ENCODE results near the gene LRRC37B. TPM values are rescaled to one million over a fixed set of nuclear protein-coding genes. Genes with fewer than 3 reads are reported as not detected.

LRRC37B gene
- total RNA-seq, 1 experiment from 2014 or later: 8.8 TPM

- RAD21 ChIA-PET (ENCODE audit: low non-redundant PET in 1 of 2, low total read pairs in 2 of 2, uncharacterized antibody in 2 of 2, unreplicated experiment in 2 of 2): no interaction called here
- BruUV-seq (replicated peaks): no TSS peak
- intact Hi-C loops (cut with micrococcal nuclease): no loop called here
Measured at GRCh38 chr17:31997005-31997404, 10.2 kb upstream of the LRRC37B start.

More at GRCh38 chr17:31997005-31997404, 10.2 kb upstream of the LRRC37B start:
- Histone ChIP-seq H3K9ac (ENCODE audit: low read length) (no peak overlapping the region), H3K4me3 (replicated peaks in 1 of 2; ENCODE audit: low read depth in 1 of 2, low read length in 2 of 2) (no peak overlapping the region), H3K27ac (ENCODE audit: low read depth, low read length) (no peak overlapping the region), H3K9me2 (ENCODE audit: insufficient read depth) (no peaks in the 10 kb centered on the region), H3K4me2 (ENCODE audit: low read length) (no peak overlapping the region), H2AFZ (ENCODE audit: low read depth, low read length, poor library complexity, severe bottlenecking) (no peak overlapping the region), H3K36me3 (ENCODE audit: control insufficient read depth in 1 of 2, insufficient read depth in 2 of 2, low read length in 2 of 2) (peaks cover 49 to 74% of the 10 kb centered on the region in 2 experiments), H3K9me3 (ENCODE audit: control insufficient read depth in 1 of 2, insufficient read depth in 1 of 2, low read depth in 1 of 2, low read length in 2 of 2) (no peaks in the 10 kb centered on the region), H3K79me2 (ENCODE audit: insufficient read depth, low read length) (no peaks in the 10 kb centered on the region), H3K27me3 (ENCODE audit: insufficient read depth, low read length) (no peaks in the 10 kb centered on the region), H4K20me1 (ENCODE audit: insufficient read depth) (no peaks in the 10 kb centered on the region), H3K4me1 (ENCODE audit: control insufficient read depth in 1 of 2, insufficient read depth in 2 of 2, low read length in 2 of 2) (no peaks in the 10 kb centered on the region)
- ChIA-PET CTCF (interaction anchor here (0.6 kb wide), 1 partner anchor 10 kb away, joined by 4 read pairs; the partner anchor contains the start of gene LRRC37B), POLR2A (no interaction called here)
- TF ChIP-seq RAD21 (IDR thresholded peaks at IDR 0.05; ENCODE audit: low read depth): no peak
- no peak for TF ChIP-seq MAX (IDR thresholded peaks at IDR 0.05)
- TF ChIP-seq REST (IDR thresholded peaks at IDR 0.05; ENCODE audit: low read depth): no peak
- no peak for TF ChIP-seq POLR2A (IDR thresholded peaks at IDR 0.05; ENCODE audit: borderline replicate concordance, extremely low read depth, insufficient read depth, insufficient read length)
- TF ChIP-seq JUND (IDR thresholded peaks at IDR 0.05): no peak
- TF ChIP-seq ZNF274 (IDR thresholded peaks at IDR 0.05; ENCODE audit: low read depth, low read length): no peak
- no peak for TF ChIP-seq SRF (IDR thresholded peaks at IDR 0.05; ENCODE audit: low read depth)
- TF ChIP-seq ZFX (IDR thresholded peaks at IDR 0.05): no peak
- no peak for ATAC-seq
- DNase-seq (ENCODE audit: low read depth, low spot score): no peak

Measured in HCT116 (cell line).